Keratinocyte (primary cell): ENCODE results near the gene EPHA1.

Experiments
- CTCF ChIP-seq, 3 experiments: IDR thresholded peaks in 1 of 3; conservative IDR thresholded peaks in 1 of 3; optimal IDR thresholded peaks in 1 of 3; 2 replicates in 2 of 3; 3 replicates in 1 of 3; pipeline versions ENCODE3 to v1.5.1; 2011; ENCODE audit warnings: low read length in 3 of 3, mild to moderate bottlenecking in 3 of 3, moderate library complexity in 2 of 3, control low read depth in 1 of 3, inconsistent platforms in 1 of 3; ENCODE audit not compliant: insufficient read depth in 2 of 3; ENCODE audit errors: extremely low read depth in 1 of 3
- EZH2 ChIP-seq: IDR thresholded peaks from one replicate; pipeline ENCODE4 v1.6.1; 2012; ENCODE audit warnings: inconsistent platforms, mild to moderate bottlenecking, low read length, moderate library complexity

GRCh38 chr7:143347950-143348349 is 60.7 kb downstream of the EPHA1 start:
- no peak for TF ChIP-seq CTCF (optimal IDR thresholded peaks at IDR 0.05 in 1 of 3, IDR thresholded peaks at IDR 0.05 in 1 of 3, conservative IDR thresholded peaks at IDR 0.05 in 1 of 3; ENCODE audit: extremely low read depth in 1 of 3, insufficient read depth in 2 of 3, low read length in 3 of 3)
- no peak for TF ChIP-seq EZH2
